ENCODE results near the gene RPP21.

Gene RPP21

DNA sequence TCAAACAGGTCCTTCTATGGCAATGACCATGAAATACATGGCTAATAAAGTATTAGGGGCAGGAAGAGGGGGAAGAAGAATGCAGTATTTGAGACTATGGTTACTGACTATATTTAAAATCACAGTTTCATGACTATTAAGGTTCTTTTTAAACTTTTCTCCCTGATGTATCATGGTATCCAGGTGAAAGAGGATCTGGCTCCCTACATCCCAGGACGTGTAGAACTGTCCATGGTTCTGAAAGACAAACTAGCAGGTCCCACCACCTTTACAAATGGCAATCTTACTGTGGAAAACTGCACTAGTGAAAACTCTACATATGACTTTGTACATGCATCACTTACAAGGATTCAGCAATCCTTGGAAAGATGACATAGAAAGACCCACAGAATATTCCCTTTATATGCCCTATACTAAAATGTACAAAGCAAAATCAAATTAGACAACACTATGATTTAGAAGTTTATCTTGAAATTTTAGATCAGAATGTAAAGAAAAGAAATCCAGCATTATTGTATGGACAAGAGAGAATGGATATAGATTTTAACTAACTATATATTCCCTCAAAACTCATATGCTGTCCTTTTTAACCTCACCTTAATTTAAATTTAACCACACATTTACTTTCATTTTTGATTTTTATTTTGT, 33.5 kb downstream of the RPP21 start:
- no peak overlapping the region for H3K4me3 ChIP-seq (ENCODE audit: low read depth, low read length)
- TF ChIP-seq, protein P1, sequence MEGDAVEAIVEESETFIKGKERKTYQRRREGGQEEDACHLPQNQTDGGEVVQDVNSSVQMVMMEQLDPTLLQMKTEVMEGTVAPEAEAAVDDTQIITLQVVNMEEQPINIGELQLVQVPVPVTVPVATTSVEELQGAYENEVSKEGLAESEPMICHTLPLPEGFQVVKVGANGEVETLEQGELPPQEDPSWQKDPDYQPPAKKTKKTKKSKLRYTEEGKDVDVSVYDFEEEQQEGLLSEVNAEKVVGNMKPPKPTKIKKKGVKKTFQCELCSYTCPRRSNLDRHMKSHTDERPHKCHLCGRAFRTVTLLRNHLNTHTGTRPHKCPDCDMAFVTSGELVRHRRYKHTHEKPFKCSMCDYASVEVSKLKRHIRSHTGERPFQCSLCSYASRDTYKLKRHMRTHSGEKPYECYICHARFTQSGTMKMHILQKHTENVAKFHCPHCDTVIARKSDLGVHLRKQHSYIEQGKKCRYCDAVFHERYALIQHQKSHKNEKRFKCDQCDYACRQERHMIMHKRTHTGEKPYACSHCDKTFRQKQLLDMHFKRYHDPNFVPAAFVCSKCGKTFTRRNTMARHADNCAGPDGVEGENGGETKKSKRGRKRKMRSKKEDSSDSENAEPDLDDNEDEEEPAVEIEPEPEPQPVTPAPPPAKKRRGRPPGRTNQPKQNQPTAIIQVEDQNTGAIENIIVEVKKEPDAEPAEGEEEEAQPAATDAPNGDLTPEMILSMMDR (IDR thresholded peaks at IDR 0.05; ENCODE audit: borderline replicate concordance, insufficient read depth, low read depth, low read length), result no peak

GRCh38 chr6:30380464-30380863, 35.5 kb downstream of the RPP21 start:
- TF ChIP-seq, protein P1 (IDR thresholded peaks at IDR 0.05; ENCODE audit: borderline replicate concordance, insufficient read depth, low read depth, low read length), result no peak
- no peak overlapping the region for H3K4me3 ChIP-seq (ENCODE audit: low read depth, low read length)

DNA sequence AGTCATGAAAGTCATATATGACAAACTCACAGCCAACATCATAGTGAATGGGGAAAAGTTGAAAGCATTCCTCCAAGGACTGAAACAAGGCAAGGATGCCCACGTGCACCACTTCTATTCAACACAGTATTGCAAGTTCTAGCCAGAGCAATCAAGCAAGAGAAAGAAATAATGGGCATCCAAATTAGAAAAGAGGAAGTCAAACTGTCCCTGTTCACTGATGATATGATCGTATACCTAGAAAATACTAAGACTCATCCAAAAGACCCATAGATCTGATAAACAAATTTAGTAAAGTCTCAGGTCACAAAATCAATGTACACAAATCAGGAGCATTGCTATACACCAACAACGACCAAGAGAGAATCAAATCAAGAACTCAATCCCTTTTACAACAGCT, 41.2 kb downstream of the RPP21 start:
- TF ChIP-seq, protein P1 (IDR thresholded peaks at IDR 0.05; ENCODE audit: borderline replicate concordance, insufficient read depth, low read depth, low read length), result no peak

DNA sequence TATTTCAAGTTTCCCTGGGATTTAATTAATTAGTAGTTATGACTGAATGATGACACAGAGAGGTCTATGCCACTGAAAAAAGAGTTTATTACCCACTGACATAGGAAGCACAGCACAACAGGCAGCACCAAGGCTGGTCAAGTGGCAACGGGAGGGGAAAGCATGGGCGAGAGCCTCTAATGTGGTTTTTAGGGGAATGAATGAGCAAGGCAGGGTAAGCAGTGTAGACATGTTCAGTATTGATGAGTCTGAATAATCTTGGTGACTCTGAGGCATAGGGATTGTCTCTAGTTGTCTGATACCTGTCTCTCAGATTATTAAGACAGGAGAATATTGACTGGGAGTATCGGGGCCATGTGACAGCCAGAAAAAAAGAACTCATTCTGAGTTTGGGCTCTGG, 46.3 kb downstream of the RPP21 start:
- TF ChIP-seq, protein P1 (IDR thresholded peaks at IDR 0.05; ENCODE audit: borderline replicate concordance, insufficient read depth, low read depth, low read length), result no peak
- no peak overlapping the region for H3K4me3 ChIP-seq (ENCODE audit: low read depth, low read length)

More for the DNA sequence above, 41.2 kb downstream of the RPP21 start:
- no peak overlapping the region for H3K4me3 ChIP-seq (ENCODE audit: low read depth, low read length)

DNA sequence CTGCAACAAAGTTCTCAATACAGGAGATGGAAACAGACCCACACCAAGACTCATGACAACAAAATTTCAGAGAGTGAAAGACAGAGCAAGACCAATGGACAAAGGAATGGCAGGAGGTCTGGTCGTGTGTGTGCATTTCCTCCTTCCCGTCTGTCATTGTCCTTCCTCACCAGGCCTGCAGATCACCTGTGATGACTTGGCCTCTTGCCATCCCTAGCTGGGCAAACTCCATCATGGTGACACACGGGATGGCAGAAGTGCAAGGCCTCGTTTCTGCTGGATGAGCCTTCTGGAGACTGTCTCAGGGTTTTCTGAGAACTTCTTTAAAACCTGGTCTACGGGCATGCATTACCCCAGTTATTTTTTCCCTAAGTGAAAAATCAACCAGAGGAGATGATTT, 49.2 kb downstream of the RPP21 start:
- TF ChIP-seq, protein P1 (IDR thresholded peaks at IDR 0.05; ENCODE audit: borderline replicate concordance, insufficient read depth, low read depth, low read length), result no peak
- H3K4me3 ChIP-seq (ENCODE audit: low read depth, low read length), result no peak overlapping the region
